ENCODE measurements around the gene MBD6. TPM values are rescaled to one million over a fixed set of nuclear protein-coding genes. Genes with fewer than 3 reads are reported as not detected.

The MBD6 gene
- total and polyA plus RNA-seq, 12 donors, result 10.5 to 167 (median 38.1) TPM

DNA sequence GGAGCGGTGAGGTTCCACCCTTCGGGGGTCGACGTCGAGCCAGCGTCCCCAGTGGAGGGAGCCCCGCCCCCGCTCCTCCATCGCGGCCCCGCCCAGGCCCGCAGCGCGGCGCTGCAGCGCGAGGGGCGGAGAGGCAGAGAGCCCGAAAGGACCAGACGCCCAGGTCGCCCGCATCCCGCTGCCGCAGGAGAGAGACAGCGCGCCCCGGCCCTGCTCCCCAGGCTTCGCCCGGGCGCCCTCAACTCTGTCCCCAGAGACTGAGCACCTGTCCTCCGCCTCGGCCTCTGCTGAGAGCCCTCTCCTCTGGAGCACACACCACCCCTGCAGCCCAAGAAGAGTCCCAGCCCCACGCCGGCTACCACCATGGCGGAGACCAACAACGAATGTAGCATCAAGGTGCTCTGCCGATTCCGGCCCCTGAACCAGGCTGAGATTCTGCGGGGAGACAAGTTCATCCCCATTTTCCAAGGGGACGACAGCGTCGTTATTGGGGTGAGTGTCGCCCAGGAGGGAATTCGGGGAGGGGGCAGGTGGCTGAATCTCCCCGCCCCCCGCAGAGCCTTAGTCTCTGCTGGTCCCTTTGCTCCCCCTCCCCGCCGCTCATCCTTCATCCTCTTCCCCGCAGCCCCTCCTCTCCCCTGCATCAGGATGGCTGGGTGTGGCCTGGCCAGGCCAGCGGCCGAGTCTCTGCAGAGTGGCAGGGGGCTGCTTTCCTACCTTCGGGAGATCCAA is 27.5 kb downstream of the MBD6 start, which contains the start of gene KIF5A:
KIF5A (plus strand) TSS at position 136 of the 732 bp plus-strand sequence; CDS start at position 364, 228 bp downstream.
- H3K27ac ChIP-seq, result peak within 1 kb of the TSS in 1 of 5 donors; percentile 54
- no peaks in the 10 kb centered on the region for H3K36me3 ChIP-seq (replicated peaks in 1 of 2)
- H3K9me3 ChIP-seq (replicated peaks in 1 of 3), result no peaks in the 10 kb centered on the region
- 1 to 10% (median 4%) methylated on average over 7 to 52 of the region's 52 CpGs for WGBS, 4 donors
- peaks cover 11 to 15% of the 10 kb centered on the region in 2 donors for H3K4me1 ChIP-seq (replicated peaks in 1 of 2)
- peak within 1 kb of the TSS in 1 of 4 donors; percentile 50 for H3K4me3 ChIP-seq
- TF ChIP-seq CTCF (IDR thresholded peaks at IDR 0.05), result peak in 1 of 6 experiments; percentile 4
- no peak for TF ChIP-seq POLR2A (IDR thresholded peaks at IDR 0.05)
- intact Hi-C loops (cut with DNase I), result no loop called here
- H3K27me3 ChIP-seq, result peaks cover 8% of the 10 kb centered on the region
- peak in 3 of 7 donors; percentile 18 to 41 (median 32) for DNase-seq

GRCh38 chr12:57550641-57551549 is 28.3 kb downstream of the MBD6 start:
- no peak for DNase-seq
- intact Hi-C loops (cut with DNase I), result no loop called here
- Histone ChIP-seq H3K4me3 (no peak overlapping the region), H3K27me3 (peaks cover 8% of the 10 kb centered on the region), H3K36me3 (replicated peaks in 1 of 2) (no peaks in the 10 kb centered on the region), H3K9me3 (replicated peaks in 1 of 3) (no peaks in the 10 kb centered on the region), H3K4me1 (replicated peaks in 1 of 2) (peaks cover 4 to 10% of the 10 kb centered on the region in 2 donors), H3K27ac (no peak overlapping the region)
- WGBS, 4 donors, result 59 to 63% (median 60%) methylated on average over 7 of the region's 7 CpGs
- TF ChIP-seq CTCF (IDR thresholded peaks at IDR 0.05) (no peak), POLR2A (IDR thresholded peaks at IDR 0.05) (no peak)

DNA sequence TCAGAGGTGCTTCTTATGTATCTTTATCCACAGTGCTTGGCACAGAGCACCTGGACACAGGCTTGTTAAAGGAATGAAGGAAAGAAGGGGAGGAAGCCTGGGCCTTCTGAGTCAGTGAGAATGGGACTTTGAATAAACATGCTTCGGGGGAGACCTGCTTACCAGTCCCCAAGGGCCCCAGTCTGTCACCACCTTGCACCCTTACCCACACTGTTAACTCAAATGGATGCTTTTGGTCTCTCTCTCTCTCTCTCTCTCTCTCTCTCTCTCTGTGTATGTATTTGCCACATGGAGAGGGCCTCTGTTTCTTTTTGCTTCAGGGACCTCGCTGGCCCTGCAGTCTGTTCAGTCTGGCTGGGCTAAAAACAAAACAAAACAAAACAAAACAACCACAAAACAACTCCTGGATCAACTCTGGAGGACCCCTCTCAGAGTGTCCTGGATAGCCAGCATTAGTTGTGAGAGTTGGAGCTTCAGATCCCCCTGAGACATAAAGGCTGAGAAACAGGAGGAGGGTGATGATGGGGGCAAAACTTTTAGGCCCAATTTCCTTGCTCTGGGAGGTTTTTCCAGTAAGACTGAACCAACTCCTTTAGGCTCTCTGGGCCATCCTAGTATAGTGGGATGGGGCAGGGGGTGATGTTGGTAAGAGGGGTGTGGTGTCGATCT is 29.1 kb downstream of the MBD6 start:
- no peak for DNase-seq
- intact Hi-C loops (cut with DNase I), result no loop called here

More for the DNA sequence above, 29.1 kb downstream of the MBD6 start:
- Histone ChIP-seq H3K27ac (no peak overlapping the region), H3K36me3 (replicated peaks in 1 of 2) (no peaks in the 10 kb centered on the region), H3K4me1 (replicated peaks in 1 of 2) (peaks cover 0 to 6% of the 10 kb centered on the region in 2 donors), H3K9me3 (replicated peaks in 1 of 3) (no peaks in the 10 kb centered on the region), H3K27me3 (peaks cover 8% of the 10 kb centered on the region), H3K4me3 (no peak overlapping the region)
- 76 to 91% (median 85%) methylated on average over 3 of the region's 3 CpGs for whole genome bisulfite sequencing, 4 donors
- TF ChIP-seq POLR2A (IDR thresholded peaks at IDR 0.05), result no peak
- TF ChIP-seq CTCF (IDR thresholded peaks at IDR 0.05), result no peak
